8988T (cell line): ENCODE data around the gene ADPGK.
A peak's percentile ranks its signal among the peaks of the same experiment; 100 is the strongest.
"Not testable (repeated sequence)": the region's sequence is repeated elsewhere in the genome, so short reads cannot be mapped to it uniquely, and the experiment has no call there.

Source experiments
- DNase-seq: peaks from one replicate; pipeline ENCODE4 v3.0.0; 2011

ADPGK gene

DNA sequence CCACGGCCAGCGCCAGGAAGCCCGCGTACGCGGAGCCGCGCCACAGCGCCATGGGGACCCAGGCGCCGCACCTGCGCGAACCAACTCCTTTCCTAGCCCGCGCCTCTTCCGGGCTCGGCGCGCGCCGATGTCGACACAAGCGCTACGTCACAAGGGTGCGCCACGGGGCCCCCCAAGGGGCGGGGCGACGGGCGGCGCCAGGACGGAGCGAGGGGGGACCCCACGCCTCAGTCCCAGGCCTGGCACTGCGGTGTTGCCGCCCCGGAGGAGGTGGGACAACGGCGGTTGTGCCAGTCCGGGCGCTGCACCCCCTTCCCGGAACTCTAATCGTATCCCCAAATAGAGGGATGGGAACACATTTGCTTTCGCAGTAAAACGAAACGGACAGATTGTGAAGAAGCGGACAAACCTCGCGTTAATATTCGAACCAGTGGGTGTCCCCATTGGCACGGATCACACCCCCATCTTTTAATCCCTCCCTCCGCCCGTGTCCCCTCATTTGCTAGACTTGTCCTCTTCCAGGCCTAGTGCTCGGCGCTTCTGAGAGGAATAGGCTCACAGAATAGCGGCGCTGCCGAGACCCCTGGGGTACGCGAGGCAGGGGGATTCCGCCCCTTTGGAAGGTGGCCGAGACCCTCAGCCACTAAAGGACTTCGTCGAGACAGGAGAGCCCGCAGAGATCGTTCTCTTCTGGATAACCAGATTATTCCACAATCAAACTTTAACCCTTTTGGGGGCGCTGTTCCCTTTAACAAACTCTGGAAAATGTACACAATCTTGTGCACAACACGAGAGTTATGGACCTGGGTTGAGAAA is at the start of gene ADPGK:
Gene ADPGK, minus strand, starts transcription at position 119 of the 816 bp plus-strand sequence. Its CDS starts 67 bp downstream, at position 52.
- DNase-seq: peak; percentile 80

DNA sequence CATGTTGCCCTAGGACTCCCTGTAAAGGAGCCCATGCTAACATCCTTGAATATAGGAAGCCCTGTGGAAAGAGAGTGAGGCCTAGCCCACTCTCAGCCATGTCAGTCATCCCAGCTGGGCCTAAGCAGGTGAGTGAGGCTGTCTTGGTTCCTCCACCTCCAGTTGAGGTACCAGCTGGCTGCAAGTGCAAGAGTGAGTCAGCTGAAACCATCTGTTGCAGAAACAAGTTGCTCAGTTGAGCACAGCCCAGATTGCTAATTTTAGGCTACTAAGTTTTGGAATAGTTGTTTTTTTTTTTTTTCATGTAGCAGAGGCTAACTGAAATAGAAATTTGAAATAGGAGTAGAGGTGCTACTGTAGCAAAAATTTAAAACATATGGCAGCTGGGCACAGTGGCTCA is 43.7 kb upstream of the ADPGK start:
- no peak for DNase-seq

DNA sequence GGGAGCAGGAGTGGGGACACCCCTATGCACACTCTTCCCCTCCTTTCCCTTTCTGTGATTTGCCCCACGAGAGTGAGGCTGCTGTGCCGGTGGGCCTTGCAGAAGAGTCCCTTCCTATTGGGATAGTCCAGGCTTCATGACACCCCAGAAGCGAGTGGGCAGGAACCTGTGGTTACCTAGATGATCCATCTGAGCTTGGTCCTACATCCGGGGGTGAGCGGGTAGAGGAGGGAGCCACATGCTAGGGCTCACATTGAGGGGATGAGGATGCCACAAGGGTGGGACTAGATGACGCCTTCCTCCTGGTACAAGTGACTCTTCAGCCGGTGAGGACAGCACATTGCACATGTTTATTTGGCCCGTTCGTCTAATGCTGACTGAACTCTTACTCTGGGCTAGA is 43.1 kb upstream of the ADPGK start:
- no peak for DNase-seq

DNA sequence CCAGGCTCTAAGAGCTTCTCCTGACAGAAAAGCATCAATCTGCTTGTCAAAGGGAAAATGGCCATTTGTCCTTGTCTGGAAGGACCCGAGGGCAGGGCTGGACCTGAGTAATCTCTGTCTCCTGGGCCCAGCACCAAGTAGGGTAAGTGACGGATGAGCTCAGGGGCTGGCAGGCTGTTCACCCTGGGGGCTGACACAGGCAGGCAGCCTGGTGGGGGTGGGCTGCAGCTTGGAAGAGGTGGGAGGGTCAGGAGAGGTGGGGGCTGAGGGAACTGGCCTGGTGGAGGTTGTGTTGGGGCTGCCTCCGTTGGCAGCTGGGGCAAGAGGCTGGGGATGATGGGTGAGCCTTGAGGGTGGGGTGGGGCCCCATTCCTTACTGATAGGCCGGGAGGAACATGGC is 42.3 kb upstream of the ADPGK start:
- no peak for DNase-seq

DNA sequence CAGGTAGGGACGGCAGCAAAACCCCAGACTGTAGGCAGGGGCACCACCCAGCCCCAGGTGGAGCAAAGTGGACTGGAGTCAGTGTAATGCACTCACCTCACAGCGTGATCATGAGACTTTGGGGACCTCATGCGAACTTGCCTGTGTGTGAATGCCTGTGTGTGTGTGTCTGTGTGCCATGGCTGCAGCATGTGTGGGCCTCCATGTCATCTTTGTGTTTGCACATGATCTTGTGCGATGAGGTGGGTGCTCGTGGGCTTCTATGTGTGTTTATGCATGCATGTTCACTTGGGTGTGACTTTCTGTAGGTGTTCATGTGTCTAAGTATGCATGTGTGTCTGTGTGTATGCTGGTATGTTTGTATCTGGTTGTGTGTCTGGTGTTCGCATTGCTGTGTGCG is 41.2 kb upstream of the ADPGK start:
- DNase-seq: no peak

DNA sequence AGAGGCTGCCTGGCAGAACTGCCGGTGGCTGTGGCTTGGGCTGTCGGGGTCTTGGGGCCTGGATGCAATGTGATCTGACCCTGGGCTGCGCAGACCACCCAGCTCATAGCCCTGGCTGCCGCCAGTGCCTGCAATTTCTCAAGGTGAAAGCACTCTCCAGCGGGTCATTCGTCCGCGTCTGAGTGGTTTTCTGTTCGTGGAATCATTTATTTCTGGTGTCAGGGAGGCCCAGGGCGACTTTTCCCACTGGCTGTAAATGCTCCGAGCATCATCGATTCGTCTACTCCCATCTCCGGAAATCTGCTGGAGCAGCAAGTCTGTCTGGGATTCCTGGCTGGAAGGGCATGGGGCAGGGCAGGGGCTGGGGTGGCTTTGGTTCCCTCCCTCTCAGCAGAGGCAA is 40.6 kb upstream of the ADPGK start:
- no peak for DNase-seq

DNA sequence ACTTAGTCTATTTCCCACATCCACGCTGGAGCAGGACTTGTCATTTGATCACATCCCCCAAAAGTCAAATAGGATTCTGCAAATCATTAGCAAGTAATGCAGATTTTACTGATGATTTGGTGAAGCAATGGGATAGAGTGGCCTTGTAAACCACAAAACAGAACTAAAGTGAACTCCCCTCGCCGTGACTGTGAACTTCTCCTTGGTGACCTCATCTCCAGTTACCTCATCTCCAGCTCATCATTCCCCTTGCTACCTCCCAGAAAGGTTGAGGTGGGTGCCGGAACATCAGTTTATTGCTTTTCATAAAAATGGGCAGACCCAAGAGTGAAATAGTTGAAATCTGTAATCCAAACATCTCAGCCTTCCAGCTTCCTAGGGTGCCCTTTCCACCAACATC is 36.7 kb upstream of the ADPGK start:
- DNase-seq: no peak

DNA sequence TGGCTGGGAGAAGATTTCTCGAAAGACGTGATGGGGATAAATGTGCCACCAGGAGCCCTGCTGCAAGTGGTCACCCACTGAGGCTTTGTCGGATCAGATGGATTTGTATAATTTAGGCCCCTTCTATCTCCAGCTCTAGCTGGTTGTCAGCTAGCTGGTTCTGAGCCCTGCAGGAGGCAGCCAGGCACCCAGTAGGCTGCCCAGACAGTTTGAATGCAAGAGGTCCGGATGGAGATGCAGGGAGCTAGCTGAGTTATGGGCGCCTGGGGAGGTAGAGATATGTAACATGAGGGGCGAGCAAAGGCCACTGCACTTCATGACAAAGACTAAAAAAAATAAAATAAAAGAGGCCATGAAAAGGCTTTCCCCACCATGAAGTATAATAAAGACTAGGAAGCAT is 35.1 kb upstream of the ADPGK start:
- DNase-seq: no peak

DNA sequence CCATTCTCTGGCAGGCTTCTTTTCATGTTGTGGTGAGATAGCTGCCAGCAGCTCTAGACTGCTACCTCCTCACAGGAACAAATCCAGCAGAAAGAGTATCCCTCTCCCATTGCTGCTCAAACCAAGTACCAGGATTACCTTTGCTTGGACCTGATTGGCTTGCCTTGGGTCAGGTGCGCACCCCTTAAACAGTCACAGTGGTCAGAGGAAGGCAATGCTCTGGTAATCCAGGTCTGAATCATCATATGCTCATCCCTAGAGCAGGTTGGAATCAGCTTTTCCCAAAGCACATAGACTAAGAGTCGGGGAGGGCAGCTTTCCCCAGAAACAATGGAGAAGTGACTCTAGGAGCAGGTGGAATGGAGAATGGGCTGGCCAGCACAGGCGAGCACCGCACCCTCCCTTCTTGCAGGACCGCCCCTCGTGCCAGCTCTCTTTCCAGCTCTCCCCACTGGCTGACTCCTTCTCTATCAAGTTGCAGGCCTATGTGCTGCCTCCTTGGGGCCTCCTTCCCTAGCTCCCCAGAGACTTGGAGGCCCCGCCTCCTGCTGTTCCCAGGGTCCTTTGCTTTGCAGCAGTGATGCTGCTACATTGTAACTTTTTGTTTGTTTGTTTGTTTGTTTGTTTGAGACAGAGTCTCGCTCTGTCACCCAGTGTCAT is 29.9 kb upstream of the ADPGK start:
- no peak for DNase-seq

DNA sequence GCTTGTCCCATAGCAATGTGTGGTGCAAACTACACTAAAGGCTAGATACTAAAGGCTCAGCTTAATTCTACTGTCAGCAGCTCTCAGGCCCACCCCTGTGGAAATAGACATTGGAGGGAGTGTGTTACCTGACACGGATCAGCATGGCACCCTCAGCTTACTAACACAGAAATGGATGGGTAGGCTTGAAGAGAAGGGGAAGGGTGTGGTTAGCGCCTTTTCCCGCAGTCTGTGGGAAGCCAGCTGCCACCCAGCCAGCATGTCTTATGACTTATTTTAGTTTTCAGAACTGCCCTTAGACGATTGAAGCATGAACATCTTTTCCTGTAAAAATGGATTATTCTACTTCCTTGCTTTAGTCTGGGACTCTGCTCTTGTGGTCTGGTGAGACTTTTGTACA is 25.8 kb upstream of the ADPGK start:
- DNase-seq: no peak

DNA sequence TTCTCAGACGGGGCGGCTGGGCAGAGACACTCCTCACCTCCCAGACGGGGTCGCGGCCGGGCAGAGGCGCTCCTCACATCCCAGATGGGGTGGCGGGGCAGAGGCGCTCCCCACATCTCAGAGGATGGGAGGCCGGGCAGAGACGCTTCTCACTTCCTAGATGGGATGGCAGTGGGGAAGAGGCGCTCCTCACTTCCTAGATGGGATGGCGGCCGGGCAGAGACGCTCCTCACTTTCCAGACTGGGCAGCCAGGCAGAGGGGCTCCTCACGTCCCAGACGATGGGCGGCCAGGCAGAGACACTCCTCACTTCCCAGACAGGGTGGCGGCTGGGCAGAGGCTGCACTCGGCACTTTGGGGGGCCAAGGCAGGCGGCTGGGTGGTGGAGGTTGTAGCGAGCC is 23.8 kb upstream of the ADPGK start:
- not testable (repeated sequence) for DNase-seq

DNA sequence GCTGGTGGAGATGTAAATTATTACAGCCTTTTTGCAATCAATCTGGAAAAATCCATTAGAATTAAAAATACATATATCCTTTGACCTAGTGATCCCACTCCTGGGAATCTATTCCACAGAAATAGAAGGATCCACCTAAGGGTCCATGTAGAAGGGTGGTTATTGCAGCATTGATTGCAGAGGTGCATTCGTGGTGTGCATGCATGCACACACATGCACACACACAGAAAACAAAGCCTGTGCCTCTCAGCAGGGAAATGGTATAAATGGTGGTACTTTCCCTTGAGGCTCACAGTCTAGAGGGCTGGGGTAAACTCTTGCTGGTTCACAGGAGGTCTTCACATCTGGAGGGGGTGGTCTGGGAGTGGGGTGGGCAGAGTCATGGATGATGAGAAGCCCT is 19.4 kb upstream of the ADPGK start:
- no peak for DNase-seq

DNA sequence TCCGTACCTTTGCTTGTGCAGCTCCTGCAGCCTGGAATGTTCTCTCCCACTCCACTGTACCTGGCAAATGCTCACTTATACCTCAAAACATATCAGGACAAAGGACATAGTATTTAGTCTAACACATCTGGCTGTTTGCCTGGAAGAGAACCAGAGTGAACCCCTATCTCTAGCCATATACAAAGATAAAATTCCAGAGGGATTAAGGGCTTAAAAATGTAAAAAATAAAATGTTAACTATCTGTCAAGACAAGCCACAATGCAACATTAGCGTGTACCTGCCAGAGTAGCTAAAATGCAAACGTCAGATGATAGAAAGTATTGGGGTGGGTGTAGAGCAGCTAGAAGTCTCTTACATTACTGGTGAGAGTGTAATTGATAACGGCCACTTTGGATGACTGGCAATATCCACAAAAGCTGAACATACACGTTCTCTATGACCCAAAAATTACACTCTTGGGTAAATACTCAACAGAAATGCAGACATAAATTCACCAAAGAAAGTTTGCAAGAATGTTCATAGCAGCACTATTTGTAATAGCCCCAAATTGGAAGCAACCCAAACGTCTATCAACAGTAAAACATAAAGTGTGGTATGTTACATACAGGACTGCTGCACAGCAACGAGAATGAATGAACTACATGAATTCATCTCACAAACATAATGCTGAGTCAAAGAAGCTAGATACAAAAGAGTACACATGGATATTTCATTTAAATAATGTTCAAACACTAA is 18.2 kb upstream of the ADPGK start:
- no peak for DNase-seq

DNA sequence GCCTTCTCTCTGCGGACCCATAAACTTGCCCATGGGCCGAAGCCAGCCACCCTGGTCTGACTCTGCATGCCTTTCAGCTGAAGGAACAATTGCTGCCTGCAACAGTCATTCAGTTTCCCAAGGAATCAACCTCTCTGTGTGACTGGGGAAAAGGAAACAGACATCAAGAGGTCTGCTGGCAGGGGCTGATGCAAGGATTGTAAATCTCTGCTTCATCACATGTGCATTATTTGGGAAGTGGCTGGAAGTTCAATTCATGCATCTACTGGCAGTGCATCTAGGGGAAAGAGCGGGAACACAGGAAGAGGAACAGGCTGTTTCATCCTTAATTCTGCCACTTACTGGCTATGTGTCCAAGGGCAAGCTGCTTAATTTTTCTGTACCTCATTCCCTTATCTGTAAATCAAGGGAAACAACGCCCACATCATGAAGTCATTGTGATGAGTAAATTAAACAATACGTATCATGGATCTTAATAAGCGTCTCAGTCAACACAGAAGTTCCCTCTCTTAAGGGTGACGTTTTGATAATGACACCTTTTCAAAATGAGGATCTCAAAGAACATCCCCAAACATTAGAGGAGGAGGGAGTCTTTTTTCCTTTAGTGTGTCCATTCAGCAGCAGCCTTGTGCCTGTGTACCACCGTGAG is 17.4 kb upstream of the ADPGK start:
- no peak for DNase-seq

DNA sequence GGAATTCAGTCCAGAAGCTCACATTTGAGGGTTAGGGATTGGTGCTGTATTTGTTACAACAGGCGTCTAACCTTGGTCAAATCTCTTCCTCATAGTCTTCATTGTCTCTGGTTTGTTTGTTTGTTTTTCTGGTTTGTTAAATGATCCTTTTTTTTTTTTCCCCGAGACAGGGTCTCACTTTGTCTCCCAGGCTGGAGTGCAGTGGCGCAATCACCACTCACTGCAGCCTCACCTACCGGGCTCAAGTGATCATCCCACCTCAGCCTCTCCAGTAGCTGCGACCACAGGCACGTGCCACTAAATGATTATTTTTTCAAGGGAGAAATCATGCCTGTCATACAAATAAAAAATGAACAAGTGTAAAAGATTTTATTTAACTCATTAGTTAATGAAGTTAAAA is 14.3 kb upstream of the ADPGK start:
- no peak for DNase-seq

DNA sequence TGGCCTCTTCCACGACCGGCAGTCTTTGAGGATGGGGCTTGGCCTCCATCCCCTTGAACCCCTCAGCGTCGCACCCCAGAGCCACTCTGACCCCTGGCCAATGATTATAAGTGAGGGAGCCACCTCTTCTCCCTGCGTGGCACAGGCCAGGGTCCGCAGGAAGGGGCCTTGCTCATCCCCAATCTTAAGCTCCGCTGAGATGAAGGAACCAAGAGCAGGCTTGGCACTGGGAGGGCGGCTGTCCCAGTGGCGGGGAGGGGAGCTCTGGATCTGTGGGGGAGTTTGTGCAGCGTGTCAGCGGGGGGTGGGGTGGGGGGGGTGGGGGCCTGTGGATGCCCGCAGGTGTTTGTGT is 13.8 kb upstream of the ADPGK start:
- DNase-seq: no peak

DNA sequence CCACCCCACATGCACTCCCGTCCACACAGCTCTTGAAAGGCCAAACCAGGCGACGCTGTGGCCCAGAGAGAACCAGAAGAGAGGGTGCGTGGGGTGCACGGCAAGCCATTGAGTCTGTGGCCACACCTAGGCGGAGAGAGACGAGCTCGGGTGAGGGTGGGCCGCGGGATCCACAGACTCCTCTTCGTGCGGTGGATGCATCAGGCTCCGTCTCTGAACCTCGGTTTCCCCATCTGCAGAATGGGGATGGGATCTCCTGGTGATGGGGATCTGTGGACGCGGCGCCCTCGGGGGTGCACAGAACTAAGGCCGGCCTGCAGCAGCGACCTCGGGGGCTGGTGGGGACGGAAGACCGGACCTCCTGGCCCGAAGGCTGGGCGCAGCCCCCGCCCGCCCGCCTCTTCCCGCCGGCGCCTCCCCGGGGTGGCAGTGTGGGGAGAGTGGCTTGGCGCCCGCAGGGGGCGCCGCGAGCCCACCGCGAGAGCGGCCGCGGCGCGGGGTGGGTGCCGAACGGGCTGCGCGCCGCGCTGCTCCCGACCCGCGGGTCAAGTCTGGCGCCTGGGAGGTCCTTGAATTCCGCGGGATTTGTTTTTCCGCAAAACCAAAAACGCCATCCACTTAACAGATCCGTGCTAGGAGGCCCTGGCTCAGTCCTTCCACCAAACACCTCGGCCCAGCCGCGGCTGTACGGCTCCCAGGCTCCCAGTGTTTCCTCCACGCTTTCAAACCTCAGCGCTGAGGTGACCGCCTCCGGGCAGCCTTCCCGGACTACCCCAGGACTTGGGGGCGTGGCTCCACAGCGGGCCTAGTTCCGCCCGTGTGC is 13.2 kb upstream of the ADPGK start:
- DNase-seq: peak; percentile 65

DNA sequence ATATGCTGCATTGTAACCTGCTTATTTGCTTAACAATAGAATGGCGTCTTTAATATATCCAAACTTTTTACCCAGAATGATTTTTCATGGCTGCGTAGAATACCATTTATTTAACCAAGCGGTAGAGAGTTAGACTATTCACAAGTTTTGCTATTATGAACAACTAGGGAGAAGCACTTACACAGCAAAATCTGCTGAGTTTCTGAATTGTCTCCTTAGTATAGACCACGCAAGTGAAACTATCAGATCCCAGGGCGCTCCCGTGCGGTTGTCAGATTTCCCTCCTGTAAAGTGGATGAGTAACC is 12.6 kb upstream of the ADPGK start:
- DNase-seq: no peak

DNA sequence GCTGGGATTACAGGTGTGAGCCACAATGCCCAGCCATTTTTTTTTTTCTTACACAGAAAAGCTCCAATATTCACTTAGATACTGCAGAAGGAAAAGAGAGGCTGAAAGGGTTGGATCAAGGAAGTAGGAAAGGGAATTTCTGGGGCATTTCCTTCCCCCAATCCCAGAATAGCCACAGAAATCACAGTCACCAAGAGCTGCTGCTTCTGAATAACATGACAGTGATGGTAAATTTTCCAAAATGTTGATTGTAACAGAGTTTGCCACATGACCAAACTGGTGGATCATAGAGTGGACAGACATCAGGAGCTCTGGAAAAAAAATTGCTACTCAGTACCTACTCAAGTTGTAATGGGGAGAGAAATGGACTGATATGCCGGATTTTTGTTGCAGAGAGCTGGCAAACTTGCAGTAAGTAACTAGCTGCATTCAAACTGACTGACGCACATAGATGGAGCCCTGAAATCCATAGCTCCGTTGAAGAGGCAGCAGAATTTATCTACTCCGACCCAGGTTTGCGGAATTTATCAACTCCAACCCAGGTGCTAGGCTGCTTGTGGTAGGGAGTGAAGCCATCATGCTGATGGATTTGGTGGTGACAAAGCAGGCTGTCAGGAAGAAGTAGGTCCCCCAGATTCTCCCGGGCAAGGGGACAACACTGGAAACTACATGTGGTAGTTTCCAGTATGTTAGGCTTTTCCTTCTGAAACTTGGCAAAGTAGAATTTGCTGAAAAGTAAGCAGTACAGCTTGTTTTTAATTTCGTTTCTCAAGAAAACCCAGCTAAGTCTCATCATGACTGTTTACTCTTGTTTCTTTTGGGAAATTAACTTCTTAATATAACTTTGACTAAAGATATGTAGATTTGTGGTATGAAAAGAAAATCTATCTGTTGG is 10.5 kb upstream of the ADPGK start:
- DNase-seq: no peak

DNA sequence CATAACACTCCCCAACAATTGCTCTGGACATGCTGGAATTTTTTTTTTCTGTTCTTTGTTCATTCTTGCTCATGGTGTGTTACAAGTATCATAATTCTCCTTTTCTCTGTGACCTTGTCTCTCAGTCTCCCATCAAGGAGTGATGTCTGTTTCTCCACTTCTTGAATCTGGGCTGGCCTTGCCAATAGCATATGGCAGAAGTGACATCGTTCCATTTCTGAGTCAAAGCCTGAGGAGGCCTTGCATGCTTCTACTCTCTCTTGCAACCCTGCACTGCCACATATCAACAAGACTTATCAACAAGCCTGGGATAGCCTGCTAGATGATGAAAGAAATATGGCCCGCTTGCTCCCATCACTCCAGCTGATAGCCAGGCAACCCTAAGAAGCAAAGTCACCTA is 8.9 kb upstream of the ADPGK start:
- DNase-seq: no peak

DNA sequence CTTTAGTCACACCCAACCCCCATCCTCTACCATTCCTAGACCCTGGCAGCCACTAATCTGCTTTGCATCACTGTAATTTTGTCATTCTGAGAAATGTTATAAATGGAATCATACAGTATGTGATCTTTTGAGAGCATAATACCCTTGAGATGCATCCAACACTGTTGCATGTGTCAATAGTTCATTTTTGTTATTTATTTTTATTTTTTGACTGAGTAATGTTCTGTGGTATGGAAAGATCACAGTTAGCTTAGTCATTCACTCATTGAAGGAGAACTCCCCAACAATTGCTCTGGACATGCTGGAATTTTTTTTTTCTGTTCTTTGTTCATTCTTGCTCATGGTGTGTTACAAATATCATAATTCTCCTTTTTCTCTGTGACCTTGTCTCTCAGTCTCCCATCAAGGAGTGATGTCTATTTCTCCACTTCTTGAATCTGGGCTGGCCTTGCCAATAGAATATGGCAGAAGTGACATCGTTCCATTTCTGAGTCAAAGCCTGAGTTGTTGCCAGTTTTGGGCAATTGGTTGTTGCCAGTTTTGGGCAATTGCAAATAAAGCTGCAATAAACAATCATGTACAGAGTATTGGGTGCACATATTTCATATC is 6.8 kb upstream of the ADPGK start:
- no peak for DNase-seq
